ENCODE measurements around the gene CCDC68. TPM values are rescaled to one million over a fixed set of nuclear protein-coding genes. Genes with fewer than 3 reads are reported as not detected.

CCDC68 gene
- total and polyA plus RNA-seq, 2 donors, result 5.5 to 41.3 TPM

GRCh38 chr18:54888378-54888777, 70.9 kb downstream of the CCDC68 start:
- H3K36me3 ChIP-seq (ENCODE audit: insufficient read depth), result no peaks in the 10 kb centered on the region
- no peak overlapping the region for H3K27ac ChIP-seq (ENCODE audit: low read depth)
- H3K4me1 ChIP-seq (ENCODE audit: insufficient read depth), result no peaks in the 10 kb centered on the region
- no peak for DNase-seq (ENCODE audit: extremely low spot score)
- no peak overlapping the region for H3K4me3 ChIP-seq (ENCODE audit: low read depth, low read length)
- WGBS, result 82% methylated on average over 2 of the region's 2 CpGs

GRCh38 chr18:54883816-54884604, 75.3 kb downstream of the CCDC68 start:
- Histone ChIP-seq H3K4me1 (ENCODE audit: insufficient read depth) (no peaks in the 10 kb centered on the region), H3K36me3 (ENCODE audit: insufficient read depth) (no peaks in the 10 kb centered on the region), H3K4me3 (ENCODE audit: low read depth, low read length) (no peak overlapping the region), H3K27ac (ENCODE audit: low read depth) (no peak overlapping the region)
- WGBS, result 85% methylated on average over 6 of the region's 6 CpGs
- DNase-seq (ENCODE audit: extremely low spot score), result no peak

GRCh38 chr18:54882318-54882717, 76.9 kb downstream of the CCDC68 start:
- no peak overlapping the region for H3K4me3 ChIP-seq (ENCODE audit: low read depth, low read length)
- DNase-seq (ENCODE audit: extremely low spot score), result no peak
- H3K4me1 ChIP-seq (ENCODE audit: insufficient read depth), result no peaks in the 10 kb centered on the region
- no peaks in the 10 kb centered on the region for H3K36me3 ChIP-seq (ENCODE audit: insufficient read depth)
- WGBS, result 77% methylated on average over 4 of the region's 4 CpGs
- no peak overlapping the region for H3K27ac ChIP-seq (ENCODE audit: low read depth)

GRCh38 chr18:54881229-54881768, 78.0 kb downstream of the CCDC68 start:
- no peaks in the 10 kb centered on the region for H3K4me1 ChIP-seq (ENCODE audit: insufficient read depth)
- 44% methylated on average over 6 of the region's 6 CpGs for WGBS
- no peak for DNase-seq (ENCODE audit: extremely low spot score)
- no peak overlapping the region for H3K4me3 ChIP-seq (ENCODE audit: low read depth, low read length)
- no peaks in the 10 kb centered on the region for H3K36me3 ChIP-seq (ENCODE audit: insufficient read depth)
- no peak overlapping the region for H3K27ac ChIP-seq (ENCODE audit: low read depth)

GRCh38 chr18:54880395-54881105, 78.7 kb downstream of the CCDC68 start:
- WGBS, result 59% methylated on average over 5 of the region's 5 CpGs
- Histone ChIP-seq H3K36me3 (ENCODE audit: insufficient read depth) (no peaks in the 10 kb centered on the region), H3K27ac (ENCODE audit: low read depth) (no peak overlapping the region), H3K4me3 (ENCODE audit: low read depth, low read length) (no peak overlapping the region), H3K4me1 (ENCODE audit: insufficient read depth) (no peaks in the 10 kb centered on the region)
- DNase-seq (ENCODE audit: extremely low spot score), result no peak

- Histone ChIP-seq H3K27ac (ENCODE audit: low read depth) (no peak overlapping the region), H3K4me3 (ENCODE audit: low read depth, low read length) (no peak overlapping the region), H3K4me1 (ENCODE audit: insufficient read depth) (no peaks in the 10 kb centered on the region), H3K36me3 (ENCODE audit: insufficient read depth) (no peaks in the 10 kb centered on the region)
- DNase-seq (ENCODE audit: extremely low spot score), result no peak
- 96% methylated on average over 4 of the region's 4 CpGs for WGBS
Observed at GRCh38 chr18:54879691-54880090, 79.6 kb downstream of the CCDC68 start.

GRCh38 chr18:54878659-54879358, 80.5 kb downstream of the CCDC68 start:
- H3K4me3 ChIP-seq (ENCODE audit: low read depth, low read length), result no peak overlapping the region
- DNase-seq (ENCODE audit: extremely low spot score), result no peak
- no peaks in the 10 kb centered on the region for H3K36me3 ChIP-seq (ENCODE audit: insufficient read depth)
- H3K27ac ChIP-seq (ENCODE audit: low read depth), result no peak overlapping the region
- no peaks in the 10 kb centered on the region for H3K4me1 ChIP-seq (ENCODE audit: insufficient read depth)
- WGBS, result 58% methylated on average over 3 of the region's 3 CpGs

GRCh38 chr18:54878159-54878622, 81.1 kb downstream of the CCDC68 start:
- Histone ChIP-seq H3K27ac (ENCODE audit: low read depth) (no peak overlapping the region), H3K36me3 (ENCODE audit: insufficient read depth) (no peaks in the 10 kb centered on the region), H3K4me3 (ENCODE audit: low read depth, low read length) (no peak overlapping the region), H3K4me1 (ENCODE audit: insufficient read depth) (no peaks in the 10 kb centered on the region)
- WGBS, result 79% methylated on average over 2 of the region's 2 CpGs
- DNase-seq (ENCODE audit: extremely low spot score), result no peak

GRCh38 chr18:54877076-54877475, 82.2 kb downstream of the CCDC68 start:
- Histone ChIP-seq H3K36me3 (ENCODE audit: insufficient read depth) (no peaks in the 10 kb centered on the region), H3K4me3 (ENCODE audit: low read depth, low read length) (no peak overlapping the region), H3K4me1 (ENCODE audit: insufficient read depth) (no peaks in the 10 kb centered on the region), H3K27ac (ENCODE audit: low read depth) (no peak overlapping the region)
- no peak for DNase-seq (ENCODE audit: extremely low spot score)
- 93% methylated on average over 1 of the region's 1 CpG for WGBS

- no peaks in the 10 kb centered on the region for H3K4me1 ChIP-seq (ENCODE audit: insufficient read depth)
- DNase-seq (ENCODE audit: extremely low spot score), result no peak
- WGBS, result 92% methylated on average over 3 of the region's 3 CpGs
Observed at GRCh38 chr18:54875063-54875462, 84.2 kb downstream of the CCDC68 start.

GRCh38 chr18:54873884-54874255, 85.4 kb downstream of the CCDC68 start:
- no peak overlapping the region for H3K4me3 ChIP-seq (ENCODE audit: low read depth, low read length)
- no peak overlapping the region for H3K27ac ChIP-seq (ENCODE audit: low read depth)
- no peak for DNase-seq (ENCODE audit: extremely low spot score)
- no peaks in the 10 kb centered on the region for H3K4me1 ChIP-seq (ENCODE audit: insufficient read depth)
- WGBS, result 78% methylated on average over 2 of the region's 2 CpGs
- no peaks in the 10 kb centered on the region for H3K36me3 ChIP-seq (ENCODE audit: insufficient read depth)

More at GRCh38 chr18:54875063-54875462, 84.2 kb downstream of the CCDC68 start:
- no peak overlapping the region for H3K4me3 ChIP-seq (ENCODE audit: low read depth, low read length)
- no peak overlapping the region for H3K27ac ChIP-seq (ENCODE audit: low read depth)
- no peaks in the 10 kb centered on the region for H3K36me3 ChIP-seq (ENCODE audit: insufficient read depth)

- WGBS, result 75% methylated on average over 1 of the region's 1 CpG
- Histone ChIP-seq H3K27ac (ENCODE audit: low read depth) (no peak overlapping the region), H3K4me3 (ENCODE audit: low read depth, low read length) (no peak overlapping the region), H3K36me3 (ENCODE audit: insufficient read depth) (no peaks in the 10 kb centered on the region), H3K4me1 (ENCODE audit: insufficient read depth) (no peaks in the 10 kb centered on the region)
- no peak for DNase-seq (ENCODE audit: extremely low spot score)
Observed at GRCh38 chr18:54872681-54873080, 86.6 kb downstream of the CCDC68 start.

GRCh38 chr18:54871231-54871630, 88.0 kb downstream of the CCDC68 start:
- no peaks in the 10 kb centered on the region for H3K4me1 ChIP-seq (ENCODE audit: insufficient read depth)
- DNase-seq (ENCODE audit: extremely low spot score), result no peak
- 48% methylated on average over 6 of the region's 6 CpGs for WGBS
- H3K36me3 ChIP-seq (ENCODE audit: insufficient read depth), result no peaks in the 10 kb centered on the region
- H3K27ac ChIP-seq (ENCODE audit: low read depth), result no peak overlapping the region
- no peak overlapping the region for H3K4me3 ChIP-seq (ENCODE audit: low read depth, low read length)
